H9 (cell line): ENCODE measurements around the gene METTL9. TPM values are rescaled to one million over a fixed set of nuclear protein-coding genes. Genes with fewer than 3 reads are reported as not detected.

Experiments
- DNase-seq: peaks from one replicate; pipeline ENCODE4 v3.0.0-alpha.2; 2017
- H2AFZ ChIP-seq: one replicate; pipeline ENCODE4 v1.6.1; 2013; ENCODE audit warnings: mild to moderate bottlenecking, low read length, control low read depth, moderate library complexity
- H2AK5ac ChIP-seq: 2 replicates; pipeline ENCODE4 v1.6.1; 2013; ENCODE audit warnings: low read length, control low read depth, mixed read lengths; ENCODE audit not compliant: insufficient read length
- H2BK120ac ChIP-seq: one replicate; pipeline ENCODE4 v1.6.1; 2013; ENCODE audit warnings: low read depth, mild to moderate bottlenecking, low read length, control low read depth, inconsistent platforms; ENCODE audit not compliant: poor library complexity, severe bottlenecking
- H2BK12ac ChIP-seq: 2 replicates; pipeline ENCODE4 v1.6.1; 2013; ENCODE audit warnings: low read length, control low read depth, mixed read lengths, low read depth; ENCODE audit not compliant: insufficient read length
- H2BK15ac ChIP-seq: 2 replicates; pipeline ENCODE4 v1.6.1; 2013; ENCODE audit warnings: low read depth, low read length, control low read depth
- H2BK20ac ChIP-seq: one replicate; pipeline ENCODE4 v1.6.1; 2013; ENCODE audit warnings: low read depth, mild to moderate bottlenecking, low read length, control low read depth, inconsistent platforms; ENCODE audit not compliant: poor library complexity, severe bottlenecking
- H2BK5ac ChIP-seq: 2 replicates; pipeline ENCODE4 v1.6.1; 2013; ENCODE audit warnings: low read length, control low read depth, mixed read lengths; ENCODE audit not compliant: insufficient read length
- H3K14ac ChIP-seq: 2 replicates; pipeline ENCODE4 v1.6.1; 2013; ENCODE audit warnings: low read length, control low read depth; ENCODE audit not compliant: insufficient read depth
- H3K18ac ChIP-seq: 2 replicates; pipeline ENCODE4 v1.6.1; 2013; ENCODE audit warnings: low read depth, mild to moderate bottlenecking, mixed read lengths, low read length, control low read depth; ENCODE audit not compliant: insufficient read length
- H3K23ac ChIP-seq: 2 replicates; pipeline ENCODE4 v1.6.1; 2013; ENCODE audit warnings: low read length, control low read depth, mixed read lengths, low read depth; ENCODE audit not compliant: insufficient read length
- H3K23me2 ChIP-seq: 2 replicates; pipeline ENCODE4 v1.6.1; 2013; ENCODE audit warnings: low read depth, mild to moderate bottlenecking, mixed read lengths, low read length, control low read depth; ENCODE audit not compliant: insufficient read length, poor library complexity, severe bottlenecking
- H3K27ac ChIP-seq: 2 replicates; pipeline ENCODE4 v1.5.1; 2013; ENCODE audit warnings: low read length, control low read depth, mixed read lengths, low read depth; ENCODE audit not compliant: insufficient read length
- H3K27me3 ChIP-seq: 2 replicates; pipeline ENCODE4 v1.6.1; 2013; ENCODE audit warnings: low read length, control low read depth, inconsistent platforms; ENCODE audit not compliant: insufficient read depth
- H3K4ac ChIP-seq: 2 replicates; pipeline ENCODE4 v1.6.1; 2013; ENCODE audit warnings: low read depth, mild to moderate bottlenecking, control low read depth, inconsistent platforms, low read length, moderate library complexity
- H3K4me1 ChIP-seq: 2 replicates; pipeline ENCODE4 v1.6.1; 2013; ENCODE audit warnings: low read length, control low read depth, inconsistent platforms; ENCODE audit not compliant: insufficient read depth
- H3K4me2 ChIP-seq: 2 replicates; pipeline ENCODE4 v1.6.1; 2013; ENCODE audit warnings: low read length, control low read depth, mixed read lengths; ENCODE audit not compliant: insufficient read length, insufficient read depth
- H3K56ac ChIP-seq: 2 replicates; pipeline ENCODE4 v1.6.1; 2013; ENCODE audit warnings: low read depth, mild to moderate bottlenecking, mixed read lengths, low read length, control low read depth; ENCODE audit not compliant: insufficient read length
- H3K79me1 ChIP-seq: 2 replicates; pipeline ENCODE4 v1.6.1; 2013; ENCODE audit warnings: low read depth, mild to moderate bottlenecking, moderate library complexity, low read length, control low read depth, inconsistent platforms; ENCODE audit not compliant: insufficient read depth, poor library complexity, severe bottlenecking
- H3K79me2 ChIP-seq: 2 replicates; pipeline ENCODE4 v1.6.1; 2013; ENCODE audit warnings: low read length, control low read depth, inconsistent platforms; ENCODE audit not compliant: insufficient read depth
- H3K9ac ChIP-seq: 2 replicates; pipeline ENCODE4 v1.6.1; 2013; ENCODE audit warnings: low read length, control low read depth, mixed read lengths; ENCODE audit not compliant: insufficient read length; ENCODE audit errors: extremely low read depth
- H3K9me3 ChIP-seq: one replicate; pipeline ENCODE4 v1.6.1; 2013; ENCODE audit warnings: low read depth, low read length, inconsistent platforms; ENCODE audit not compliant: control insufficient read depth
- H3T11ph ChIP-seq: one replicate; pipeline ENCODE4 v1.6.1; 2013; ENCODE audit warnings: mild to moderate bottlenecking, low read length, control low read depth, inconsistent platforms
- H4K20me1 ChIP-seq: one replicate; pipeline ENCODE4 v1.6.1; 2013; ENCODE audit not compliant: control insufficient read depth, insufficient read length, insufficient read depth
- H4K5ac ChIP-seq: 2 replicates; pipeline ENCODE4 v1.6.1; 2013; ENCODE audit warnings: low read depth, mild to moderate bottlenecking, mixed read lengths, low read length, control low read depth; ENCODE audit not compliant: insufficient read length
- H4K8ac ChIP-seq: replicated peaks from 2 replicates; pipeline ENCODE4 v1.6.1; 2013; ENCODE audit warnings: low read length, control low read depth, mixed read lengths, low read depth; ENCODE audit not compliant: insufficient read length
- H4K91ac ChIP-seq: 2 replicates; pipeline ENCODE4 v1.6.1; 2013; ENCODE audit warnings: low read depth, mild to moderate bottlenecking, moderate library complexity, mixed read lengths, low read length, control low read depth; ENCODE audit not compliant: insufficient read length
- H3K27ac Mint-ChIP-seq, 3 experiments: 2 replicates in 2 of 3; 3 replicates in 1 of 3; pipeline ENCODE4 v1.8.0; 2020 to 2021; ENCODE audit warnings: mixed read lengths in 3 of 3, mild to moderate bottlenecking in 1 of 3, moderate library complexity in 1 of 3
- H3K27me3 Mint-ChIP-seq: 2 replicates; pipeline ENCODE4 v1.8.0; 2021; ENCODE audit warnings: low read depth, mild to moderate bottlenecking, moderate library complexity, mixed read lengths
- H3K36me3 Mint-ChIP-seq, 3 experiments: 2 replicates in 2 of 3; 3 replicates in 1 of 3; pipeline ENCODE4 v1.8.0; 2020 to 2021; ENCODE audit warnings: low read depth in 3 of 3, mixed read lengths in 3 of 3; ENCODE audit not compliant: insufficient read depth in 1 of 3
- H3K4me1 Mint-ChIP-seq, 2 experiments: 2 replicates each; pipeline ENCODE4 v1.8.0; 2020; ENCODE audit warnings: mixed read lengths in 2 of 2
- H3K4me3 Mint-ChIP-seq, 2 experiments: 2 replicates in 1 of 2; 3 replicates in 1 of 2; pipeline ENCODE4 v1.8.0; 2020 to 2021; ENCODE audit warnings: mild to moderate bottlenecking in 2 of 2, mixed read lengths in 2 of 2, moderate library complexity in 1 of 2
- H3K9me3 Mint-ChIP-seq, 2 experiments: 2 replicates in 1 of 2; 3 replicates in 1 of 2; pipeline ENCODE4 v1.8.0; 2020; ENCODE audit warnings: mild to moderate bottlenecking in 2 of 2, mixed read lengths in 2 of 2, moderate library complexity in 1 of 2
- CTCF ChIP-seq: fragments of 200-600 bp; sonication (generic); conservative IDR thresholded peaks from 3 replicates; pipeline ENCODE4 v1.8.0; 2021; ENCODE audit warnings: antibody characterized with exemption, mild to moderate bottlenecking
- WGBS: extraction: QIAGEN DNeasy Blood & Tissue Kit; methylation state at CpG from one replicate; pipeline ENCODE4 v1.1.7; 2013; ENCODE audit warnings: missing lambda C conversion rate, low lambda C conversion rate, mixed read lengths; ENCODE audit not compliant: insufficient read length; ENCODE audit errors: extremely low coverage; 5-methylcytosine and 5-hydroxymethylcytosine counted together
- total RNA-seq: library from RNA; stranded (reverse); gene quantifications from 2 replicates; pipeline ENCODE4 v1.2.1, GENCODE V29; 2021

Gene METTL9
- total RNA-seq, 1 experiment from 2014 or later = 108 TPM

- Histone ChIP-seq H3K23me2 (no peaks in the 10 kb centered on the region), H2BK5ac (no peak overlapping the region), H2BK20ac (no peak overlapping the region), H3K27ac (no peak overlapping the region), H2BK12ac (no peak overlapping the region), H2AFZ (no peak overlapping the region), H3K4ac (no peak overlapping the region), H2BK15ac (no peak overlapping the region), H4K8ac (no peak overlapping the region), H4K20me1 (no peaks in the 10 kb centered on the region), H4K91ac (no peak overlapping the region), H4K5ac (no peak overlapping the region), H3K27me3 (no peaks in the 10 kb centered on the region), H3K56ac (no peak overlapping the region), H3K4me1 (peaks cover 2% of the 10 kb centered on the region; the same call in 1 of the 2 replicates), H3K9me3 (no peaks in the 10 kb centered on the region), H3K18ac (no peak overlapping the region), H3K4me2 (no peak overlapping the region), H3K9ac (no peak overlapping the region), H2AK5ac (no peak overlapping the region), H2BK120ac (no peak overlapping the region), H3T11ph (no peak overlapping the region), H3K79me2 (no peaks in the 10 kb centered on the region), H3K79me1 (no peaks in the 10 kb centered on the region), H3K23ac (no peak overlapping the region), H3K14ac (no peak overlapping the region)
- TF ChIP-seq CTCF = no peak
- Mint-ChIP-seq H3K27me3 (no peaks in the 10 kb centered on the region), H3K27ac (no peak overlapping the region), H3K4me1 (peaks cover 6 to 13% of the 10 kb centered on the region in 2 experiments), H3K36me3 (no peaks in the 10 kb centered on the region), H3K9me3 (no peaks in the 10 kb centered on the region; a peak in 1 of 5 replicates), H3K4me3 (no peak overlapping the region)
- DNase-seq = no peak
- WGBS = no CpG with 5 or more reads among the region's 3 CpGs
Measured at GRCh38 chr16:21702276-21702675, 102.9 kb downstream of the METTL9 start.
